HCT116 (cell line): ENCODE measurements around the gene MTHFSD. TPM values are rescaled to one million over a fixed set of nuclear protein-coding genes. Genes with fewer than 3 reads are reported as not detected.

Experiments used
- ATAC-seq: fragments of 200-7000 bp; cut with Tn5 transposase; 2 replicates; pipeline ENCODE4 v1.9.1; 2020; ENCODE audit warnings: mild to moderate bottlenecking, moderate library complexity
- BruUV-seq: library from RNA; stranded (reverse); fragments of 400-500 nt; replicated peaks from 2 replicates; lab custom pipeline; 2021; lab: Mats Ljungman, UMichigan
- CTCF ChIA-PET: fragments of 300-600 bp; sonication (Branson Sonifier 250); formaldehyde crosslinking; loops from one replicate; lab custom pipeline; 2021; ENCODE audit warnings: antibody characterized with exemption; lab: Charles Lee
- POLR2A ChIA-PET: fragments of 300-600, 350-600 bp; sonication (Branson Sonifier 250); formaldehyde crosslinking; loops from one replicate; lab custom pipeline; 2021; ENCODE audit warnings: antibody characterized with exemption; lab: Charles Lee
- RAD21 ChIA-PET, 2 experiments: fragments of 300-600 bp; sonication (Branson Sonifier 250); formaldehyde crosslinking; loops; one replicate each; lab custom pipeline; 2023; ENCODE audit warnings: low total read pairs in 2 of 2; ENCODE audit not compliant: uncharacterized antibody in 2 of 2, unreplicated experiment in 2 of 2, low non-redundant PET in 1 of 2; lab: Charles Lee
- DNase-seq: peaks from one replicate; pipeline ENCODE4 v3.0.0-alpha.2; 2010; ENCODE audit warnings: low read depth, low spot score
- H2AFZ ChIP-seq: fragments of 200-600 bp; shearing (Covaris generic), sonication (generic); 2 replicates; pipeline ENCODE4 v1.6.1; 2017; ENCODE audit warnings: low read depth, mixed run types, mixed read lengths, antibody characterized with exemption, low read length; ENCODE audit not compliant: poor library complexity, severe bottlenecking
- H3K27ac ChIP-seq: 2 replicates; pipeline ENCODE4 v1.5.1; 2012; ENCODE audit warnings: low read depth, low read length
- H3K27me3 ChIP-seq: fragments of 200-600 bp; sonication (generic); 2 replicates; pipeline ENCODE4 v1.6.1; 2016; ENCODE audit warnings: mixed run types, low read length, mixed read lengths; ENCODE audit not compliant: insufficient read depth
- H3K36me3 ChIP-seq, 2 experiments: fragments of 200-500 bp in 1 of 2; fragments of 200-600 bp in 1 of 2; sonication (Bioruptor generic) in 1 of 2; sonication (generic) in 1 of 2; 2 replicates each; pipeline versions ENCODE4 v1.5.1 to v1.6.1; 2014 to 2016; ENCODE audit warnings: low read length in 2 of 2, inconsistent platforms in 1 of 2, mixed read lengths in 1 of 2, mixed run types in 1 of 2; ENCODE audit not compliant: insufficient read depth in 2 of 2, control insufficient read depth in 1 of 2
- H3K4me1 ChIP-seq, 2 experiments: fragments of 200-600 bp in 1 of 2; sonication (generic) in 1 of 2; 2 replicates each; pipeline versions ENCODE4 v1.5.1 to v1.6.1; 2012 to 2017; ENCODE audit warnings: low read length in 2 of 2, inconsistent platforms in 1 of 2, mild to moderate bottlenecking in 1 of 2, mixed read lengths in 1 of 2, mixed run types in 1 of 2, moderate library complexity in 1 of 2; ENCODE audit not compliant: insufficient read depth in 2 of 2, control insufficient read depth in 1 of 2
- H3K4me2 ChIP-seq: fragments of 200-600 bp; sonication (generic); 2 replicates; pipeline ENCODE4 v1.6.1; 2017; ENCODE audit warnings: mixed run types, low read length, mixed read lengths
- H3K4me3 ChIP-seq, 2 experiments: fragments of 200-600 bp in 1 of 2; sonication (generic) in 1 of 2; replicated peaks in 1 of 2; 2 replicates each; pipeline ENCODE4 v1.5.1; 2011 to 2016; ENCODE audit warnings: low read length in 2 of 2, control low read depth in 1 of 2, low read depth in 1 of 2, mild to moderate bottlenecking in 1 of 2, mixed read lengths in 1 of 2, mixed run types in 1 of 2
- H3K79me2 ChIP-seq: fragments of 200-600 bp; sonication (generic); 2 replicates; pipeline ENCODE4 v1.6.1; 2017; ENCODE audit warnings: mild to moderate bottlenecking, mixed run types, low read length, moderate library complexity, mixed read lengths; ENCODE audit not compliant: insufficient read depth
- H3K9ac ChIP-seq: fragments of 200-600 bp; sonication (generic); 2 replicates; pipeline ENCODE4 v1.6.1; 2016; ENCODE audit warnings: low read length, mixed read lengths
- H3K9me2 ChIP-seq: fragments of 200-600 bp; sonication (generic), shearing (Covaris generic); 2 replicates; pipeline ENCODE4 v1.6.1; 2017; ENCODE audit warnings: mixed run types, mild to moderate bottlenecking, moderate library complexity; ENCODE audit not compliant: insufficient read depth
- H3K9me3 ChIP-seq, 2 experiments: fragments of 200-500 bp in 1 of 2; fragments of 200-600 bp in 1 of 2; sonication (Bioruptor generic) in 1 of 2; sonication (generic) in 1 of 2; 2 replicates each; pipeline ENCODE4 v1.6.1; 2014 to 2017; ENCODE audit warnings: low read length in 2 of 2, mixed read lengths in 2 of 2, inconsistent platforms in 1 of 2, low read depth in 1 of 2, mild to moderate bottlenecking in 1 of 2, mixed run types in 1 of 2, moderate library complexity in 1 of 2; ENCODE audit not compliant: control insufficient read depth in 1 of 2, insufficient read depth in 1 of 2
- H4K20me1 ChIP-seq: fragments of 200-600 bp; sonication (generic), shearing (Covaris generic); 2 replicates; pipeline ENCODE4 v1.6.1; 2017; ENCODE audit warnings: mixed run types, mild to moderate bottlenecking, moderate library complexity; ENCODE audit not compliant: insufficient read depth
- CTCF ChIP-seq, 3 experiments: fragments of 200-600 bp in 1 of 3; sonication (generic) in 1 of 3; IDR thresholded peaks in 2 of 3; conservative IDR thresholded peaks in 1 of 3; 2 replicates each; pipeline ENCODE4 v1.5.1; 2012 to 2017; ENCODE audit warnings: low read depth in 2 of 3, low read length in 2 of 3, antibody characterized with exemption in 1 of 3, borderline replicate concordance in 1 of 3, control low read depth in 1 of 3, mild to moderate bottlenecking in 1 of 3, mixed read lengths in 1 of 3, mixed run types in 1 of 3, moderate library complexity in 1 of 3; ENCODE audit not compliant: insufficient read depth in 1 of 3
- EZH2 ChIP-seq: fragments of 200-600 bp; sonication (generic); IDR thresholded peaks from 2 replicates; pipeline ENCODE4 v1.6.1; 2017; ENCODE audit warnings: antibody characterized with exemption, mixed run types
- EZH2phosphoT487 ChIP-seq: fragments of 200-600 bp; IDR thresholded peaks from 2 replicates; pipeline ENCODE4 v1.6.1; 2018; ENCODE audit warnings: antibody characterized with exemption, borderline replicate concordance
- SRF ChIP-seq: IDR thresholded peaks from 2 replicates; pipeline ENCODE4 v1.6.1; 2012; ENCODE audit warnings: low read depth
- TCF7L2 ChIP-seq: IDR thresholded peaks from 2 replicates; pipeline ENCODE4 v1.7.0; 2011; ENCODE audit warnings: borderline replicate concordance, inconsistent platforms; ENCODE audit not compliant: insufficient read depth, insufficient read length; ENCODE audit errors: extremely low read depth
- ZFX ChIP-seq: fragments of 450-650 bp; IDR thresholded peaks from 2 replicates; pipeline ENCODE4 v1.6.1; 2017
- ZNF274 ChIP-seq: fragments of 200-500 bp; sonication (Bioruptor generic); IDR thresholded peaks from 2 replicates; pipeline ENCODE4 v1.6.1; 2014; ENCODE audit warnings: mild to moderate bottlenecking, low read depth, low read length, inconsistent platforms
- intact Hi-C: fragments of 100-400 bp; cut with micrococcal nuclease; formaldehyde crosslinking; loops from 2 replicates; pipeline ENCODE4 v1.10.0; 2022
- total RNA-seq: library from RNA; stranded (reverse); gene quantifications from one replicate; pipeline ENCODE4 v1.2.1, GENCODE V29; 2021; ENCODE audit not compliant: unreplicated experiment

Gene MTHFSD
- total RNA-seq, 1 experiment from 2014 or later, result 33.1 TPM

- no peaks in the 10 kb centered on the region for H3K9me2 ChIP-seq
- POLR2A ChIA-PET, result interaction anchor here (0.6 kb wide), 1 partner anchor 14 kb away, joined by 3 read pairs; no protein-coding TSS in a partner anchor
- H3K27me3 ChIP-seq, result peaks cover 28% of the 10 kb centered on the region
- intact Hi-C loops, result no loop called here
- no TSS peak for BruUV-seq
- no peak overlapping the region for H3K4me2 ChIP-seq
- H3K4me1 ChIP-seq, result no peaks in the 10 kb centered on the region
- TF ChIP-seq EZH2, result no peak
- TF ChIP-seq ZFX, result no peak
- no peak for TF ChIP-seq TCF7L2
- TF ChIP-seq SRF, result no peak
- TF ChIP-seq ZNF274, result no peak
- TF ChIP-seq EZH2phosphoT487, result no peak
- no peak for TF ChIP-seq CTCF (IDR thresholded peaks at IDR 0.05 in 2 of 3, conservative IDR thresholded peaks at IDR 0.05 in 1 of 3; ENCODE audit: borderline replicate concordance in 1 of 3, insufficient read depth in 1 of 3, low read depth in 2 of 3, low read length in 2 of 3)
- H3K27ac ChIP-seq, result no peak overlapping the region
- no peak overlapping the region for H3K4me3 ChIP-seq
- CTCF ChIA-PET, result no interaction called here
- no peaks in the 10 kb centered on the region for H3K36me3 ChIP-seq
- no peak for DNase-seq
- no peaks in the 10 kb centered on the region for H3K79me2 ChIP-seq
- H4K20me1 ChIP-seq, result no peaks in the 10 kb centered on the region
- no peak overlapping the region for H2AFZ ChIP-seq
- RAD21 ChIA-PET, result no interaction called here
- no peak for ATAC-seq
- H3K9ac ChIP-seq, result no peak overlapping the region
- H3K9me3 ChIP-seq, result no peaks in the 10 kb centered on the region
Measured at GRCh38 chr16:86598607-86599565, 43.9 kb upstream of the MTHFSD start.
